ENCODE results near the gene NR2F1. TPM values are rescaled to one million over a fixed set of nuclear protein-coding genes. Genes with fewer than 3 reads are reported as not detected.
A peak's percentile ranks its signal among the peaks of the same experiment; 100 is the strongest.

NR2F1 gene
- total RNA-seq, 1 experiment from 2014 or later, result not detected

GRCh38 chr5:93583439-93583767, 381 bp downstream of the NR2F1 start:
- Histone ChIP-seq H3K4me2 (ENCODE audit: insufficient read depth, insufficient read length, low read length) (peak overlapping the region; percentile 26), H4K5ac (ENCODE audit: insufficient read length, low read depth, low read length) (no peak overlapping the region), H3T11ph (ENCODE audit: low read length) (no peak overlapping the region), H2AK5ac (ENCODE audit: insufficient read length, low read length) (no peak overlapping the region), H3K14ac (ENCODE audit: insufficient read depth, low read length) (no peak overlapping the region), H2BK5ac (ENCODE audit: insufficient read length, low read length) (no peak overlapping the region), H4K20me1 (ENCODE audit: control insufficient read depth, insufficient read depth, insufficient read length) (no peaks in the 10 kb centered on the region), H4K91ac (ENCODE audit: insufficient read length, low read depth, low read length) (no peak overlapping the region), H3K56ac (ENCODE audit: insufficient read length, low read depth, low read length) (no peak overlapping the region), H3K23ac (ENCODE audit: insufficient read length, low read depth, low read length) (no peak overlapping the region), H3K9ac (ENCODE audit: extremely low read depth, insufficient read length, low read length) (no peak overlapping the region), H3K79me2 (ENCODE audit: insufficient read depth, low read length) (no peaks in the 10 kb centered on the region), H3K4me1 (ENCODE audit: insufficient read depth, low read length) (peaks cover 2% of the 10 kb centered on the region; the same call in 1 of the 2 replicates), H3K27me3 (ENCODE audit: insufficient read depth, low read length) (peaks cover 68% of the 10 kb centered on the region), H2BK20ac (ENCODE audit: low read depth, low read length, poor library complexity, severe bottlenecking) (no peak overlapping the region), H2BK120ac (ENCODE audit: low read depth, low read length, poor library complexity, severe bottlenecking) (no peak overlapping the region), H3K4ac (ENCODE audit: low read depth, low read length) (no peak overlapping the region), H4K8ac (replicated peaks; ENCODE audit: insufficient read length, low read depth, low read length) (no peak overlapping the region), H3K23me2 (ENCODE audit: insufficient read length, low read depth, low read length, poor library complexity, severe bottlenecking) (peaks cover 12% of the 10 kb centered on the region), H3K79me1 (ENCODE audit: insufficient read depth, low read depth, low read length, poor library complexity, severe bottlenecking) (no peaks in the 10 kb centered on the region), H3K27ac (ENCODE audit: insufficient read length, low read depth, low read length) (no peak overlapping the region), H3K9me3 (ENCODE audit: control insufficient read depth, low read depth, low read length) (no peaks in the 10 kb centered on the region), H2AFZ (ENCODE audit: low read length) (no peak overlapping the region), H3K18ac (ENCODE audit: insufficient read length, low read depth, low read length) (no peak overlapping the region), H2BK15ac (ENCODE audit: low read depth, low read length) (no peak overlapping the region), H2BK12ac (ENCODE audit: insufficient read length, low read depth, low read length) (no peak overlapping the region)
- no peak for DNase-seq
- no peak overlapping the region for H3K27ac Mint-ChIP-seq
- H3K27me3 Mint-ChIP-seq (ENCODE audit: low read depth), result peaks cover 38% of the 10 kb centered on the region
- peaks cover 18 to 32% of the 10 kb centered on the region in 2 experiments for H3K4me1 Mint-ChIP-seq
- H3K36me3 Mint-ChIP-seq (ENCODE audit: insufficient read depth in 1 of 3, low read depth in 3 of 3), result no peaks in the 10 kb centered on the region; a peak in 1 of 7 replicates
- WGBS (ENCODE audit: extremely low coverage, insufficient read length, low lambda C conversion rate), result no CpG with 5 or more reads among the region's 4 CpGs
- TF ChIP-seq CTCF (conservative IDR thresholded peaks at IDR 0.05), result no peak
- H3K4me3 Mint-ChIP-seq, result peak overlapping the region in 1 of 2 experiments; percentile 46; a peak in 4 of 5 replicates
- peaks cover 0 to 11% of the 10 kb centered on the region in 2 experiments; a peak in 3 of 5 replicates for H3K9me3 Mint-ChIP-seq
